Esophagus squamous epithelium (tissue), 5 donors: ENCODE data around the gene PNPLA5. TPM values are rescaled to one million over a fixed set of nuclear protein-coding genes. Genes with fewer than 3 reads are reported as not detected.

Experiments used
- DNase-seq: peaks from one replicate; lab custom pipeline; 2025; lab: John Stamatoyannopoulos, UW
- H3K27ac ChIP-seq, 4 donors: fragments of 200-600 bp; sonication (generic); one replicate each; pipeline ENCODE4 v1.5.1; 2016 to 2019; ENCODE audit warnings: mild to moderate bottlenecking in 1 of 4
- H3K27me3 ChIP-seq, 4 donors: fragments of 200-600 bp; sonication (generic); 1 replicate in 3 of 4; 2 replicates in 1 of 4; pipeline versions ENCODE4 v1.5.1 to v1.6.0; 2017 to 2021; ENCODE audit warnings: antibody characterized with exemption in 1 of 4
- H3K36me3 ChIP-seq, 3 donors: fragments of 200-600 bp; sonication (generic); one replicate each; pipeline ENCODE4 v1.5.1; 2016 to 2019
- H3K4me1 ChIP-seq, 3 donors: fragments of 200-600 bp; sonication (generic); one replicate each; pipeline ENCODE4 v1.5.1; 2017 to 2019
- H3K4me3 ChIP-seq, 4 donors: fragments of 200-600 bp; sonication (generic); 1 replicate in 3 of 4; 2 replicates in 1 of 4; pipeline ENCODE4 v1.5.1; 2016 to 2019; ENCODE audit warnings: mild to moderate bottlenecking in 2 of 4, moderate library complexity in 1 of 4
- H3K9me3 ChIP-seq, 3 donors: fragments of 200-600 bp; sonication (generic); one replicate each; pipeline ENCODE4 v1.5.1; 2016 to 2019
- CTCF ChIP-seq, 6 experiments: fragments of 450-650 bp in 4 of 6; fragments of 200-600 bp in 2 of 6; sonication (generic) in 2 of 6; IDR thresholded peaks; one replicate each; pipeline ENCODE4 v1.5.1; 2016 to 2019; ENCODE audit warnings: antibody characterized with exemption in 6 of 6, mild to moderate bottlenecking in 4 of 6, moderate library complexity in 4 of 6
- POLR2A ChIP-seq, 4 donors: fragments of 450-650 bp; IDR thresholded peaks; one replicate each; pipeline ENCODE4 v1.6.1; 2017; ENCODE audit warnings: antibody characterized with exemption in 4 of 4, mild to moderate bottlenecking in 4 of 4, moderate library complexity in 3 of 4
- WGBS, 2 donors: methylation state at CpG; one replicate each; pipeline ENCODE4 v1.1.5; 2018; 5-methylcytosine and 5-hydroxymethylcytosine counted together
- intact Hi-C: fragments of 100-400 bp; cut with DNase I; formaldehyde crosslinking; loops from one replicate; pipeline ENCODE4 v1.15.0; 2022
- total RNA-seq, 4 donors: library from RNA; depleted of rRNA; stranded (reverse); fragments of >200 nt; gene quantifications; one replicate each; pipeline ENCODE4 v1.1.0, GENCODE V29; 2016
- donor health status: DM: yes; HTN: yes; CAD: no.

PNPLA5 gene
- total RNA-seq, 4 donors from 2014 or later, result not detected

GRCh38 chr22:43862882-43863202 is 29.0 kb downstream of the PNPLA5 start:
- TF ChIP-seq POLR2A (IDR thresholded peaks at IDR 0.05) (no peak), CTCF (IDR thresholded peaks at IDR 0.05) (no peak)
- H3K36me3 ChIP-seq, result no peaks in the 10 kb centered on the region
- 48 to 55% methylated on average over 11 of the region's 11 CpGs for WGBS, 2 donors
- H3K27ac ChIP-seq, result no peak overlapping the region
- no peaks in the 10 kb centered on the region for H3K9me3 ChIP-seq
- intact Hi-C loops, result no loop called here
- no peak for DNase-seq
- H3K4me1 ChIP-seq, result peaks cover 0 to 10% (median 7%) of the 10 kb centered on the region in 3 donors
- no peak overlapping the region for H3K4me3 ChIP-seq
- peaks cover 0 to 91% (median 4%) of the 10 kb centered on the region in 4 donors for H3K27me3 ChIP-seq

GRCh38 chr22:43862074-43862881 is 29.5 kb downstream of the PNPLA5 start, which contains the start of gene SULT4A1:
TSS of gene SULT4A1 (minus strand) at chr22:43862513. CDS start at chr22:43862382, 131 bp downstream.
- no peak within 1 kb of the TSS for H3K27ac ChIP-seq
- peaks cover 0 to 10% (median 7%) of the 10 kb centered on the region in 3 donors for H3K4me1 ChIP-seq
- no peak for DNase-seq
- WGBS, 2 donors, result 3 to 8% methylated on average over 6 to 13 of the region's 121 CpGs
- no peaks in the 10 kb centered on the region for H3K9me3 ChIP-seq
- H3K36me3 ChIP-seq, result no peaks in the 10 kb centered on the region
- intact Hi-C loops, result no loop called here
- TF ChIP-seq POLR2A (IDR thresholded peaks at IDR 0.05), result no peak
- no peak for TF ChIP-seq CTCF (IDR thresholded peaks at IDR 0.05)
- peaks cover 0 to 96% (median 4%) of the 10 kb centered on the region in 4 donors for H3K27me3 ChIP-seq
- H3K4me3 ChIP-seq, result peak within 1 kb of the TSS in 2 of 4 donors; percentile 29 to 49

- 43 to 58% methylated on average over 2 to 6 of the region's 9 CpGs for WGBS, 2 donors
- H3K9me3 ChIP-seq, result peaks cover 0 to 4% (median 0%) of the 10 kb centered on the region in 3 donors
- intact Hi-C loops, result no loop called here
- TF ChIP-seq CTCF (IDR thresholded peaks at IDR 0.05), result no peak
- TF ChIP-seq POLR2A (IDR thresholded peaks at IDR 0.05), result no peak
- H3K27me3 ChIP-seq, result peaks cover 0 to 89% (median 4%) of the 10 kb centered on the region in 4 donors
- no peak overlapping the region for H3K4me3 ChIP-seq
- no peak for DNase-seq
- peaks cover 0 to 10% (median 7%) of the 10 kb centered on the region in 3 donors for H3K4me1 ChIP-seq
- no peak overlapping the region for H3K27ac ChIP-seq
- H3K36me3 ChIP-seq, result no peaks in the 10 kb centered on the region
These were observed 30.3 kb downstream of the PNPLA5 start for GRCh38 chr22:43861529-43861928.

GRCh38 chr22:43860831-43861230 is 31.0 kb downstream of the PNPLA5 start:
- H3K4me3 ChIP-seq, result no peak overlapping the region
- H3K4me1 ChIP-seq, result peaks cover 0 to 10% (median 7%) of the 10 kb centered on the region in 3 donors
- H3K9me3 ChIP-seq, result peaks cover 0 to 4% (median 0%) of the 10 kb centered on the region in 3 donors
- intact Hi-C loops, result no loop called here
- no peak for DNase-seq
- H3K27me3 ChIP-seq, result peaks cover 0 to 87% (median 4%) of the 10 kb centered on the region in 4 donors
- 74 to 91% methylated on average over 12 of the region's 12 CpGs for WGBS, 2 donors
- TF ChIP-seq POLR2A (IDR thresholded peaks at IDR 0.05), result no peak
- TF ChIP-seq CTCF (IDR thresholded peaks at IDR 0.05), result no peak
- H3K27ac ChIP-seq, result no peak overlapping the region
- H3K36me3 ChIP-seq, result no peaks in the 10 kb centered on the region

GRCh38 chr22:43860126-43860525 is 31.7 kb downstream of the PNPLA5 start:
- H3K4me1 ChIP-seq, result peaks cover 0 to 10% (median 7%) of the 10 kb centered on the region in 3 donors
- intact Hi-C loops, result no loop called here
- H3K27ac ChIP-seq, result no peak overlapping the region
- 71 to 73% methylated on average over 4 to 9 of the region's 11 CpGs for whole genome bisulfite sequencing, 2 donors
- no peak overlapping the region for H3K4me3 ChIP-seq
- DNase-seq, result no peak
- no peak for TF ChIP-seq CTCF (IDR thresholded peaks at IDR 0.05)
- no peak for TF ChIP-seq POLR2A (IDR thresholded peaks at IDR 0.05)
- H3K9me3 ChIP-seq, result peaks cover 0 to 4% (median 0%) of the 10 kb centered on the region in 3 donors
- peaks cover 0 to 87% (median 4%) of the 10 kb centered on the region in 4 donors for H3K27me3 ChIP-seq
- H3K36me3 ChIP-seq, result no peaks in the 10 kb centered on the region
